HG03469 (cell line): ENCODE results near the gene RUNX1.

Experiments used
- ATAC-seq: cut with Tn5 transposase; IDR thresholded peaks from one replicate; pipeline ENCODE4 v1.9.1; 2021; ENCODE audit warnings: mild to moderate bottlenecking, moderate library complexity, moderate number of reproducible peaks; ENCODE audit not compliant: unreplicated experiment

Gene RUNX1

GRCh38 chr21:35048706-35049617 is at the start of gene RUNX1:
Gene RUNX1, minus strand, starts transcription at chr21:35049302.
- ATAC-seq, result peak; percentile 43

GRCh38 chr21:35097525-35097924 is 48.4 kb upstream of the RUNX1 start:
- ATAC-seq, result no peak

GRCh38 chr21:35096959-35097358 is 47.9 kb upstream of the RUNX1 start:
- no peak for ATAC-seq

- no peak for ATAC-seq
Measured at GRCh38 chr21:35095859-35096291, 46.8 kb upstream of the RUNX1 start.

- ATAC-seq, result no peak
Measured at GRCh38 chr21:35093514-35093913, 44.4 kb upstream of the RUNX1 start.

GRCh38 chr21:35091496-35091895 is 42.4 kb upstream of the RUNX1 start:
- ATAC-seq, result no peak

- ATAC-seq, result no peak
Measured at GRCh38 chr21:35090403-35090802, 41.3 kb upstream of the RUNX1 start.

GRCh38 chr21:35088319-35088771 is 39.2 kb upstream of the RUNX1 start:
- ATAC-seq, result no peak

GRCh38 chr21:35086357-35086756 is 37.3 kb upstream of the RUNX1 start:
- ATAC-seq, result no peak

GRCh38 chr21:35084869-35085268 is 35.8 kb upstream of the RUNX1 start:
- no peak for ATAC-seq

GRCh38 chr21:35083246-35083645 is 34.1 kb upstream of the RUNX1 start:
- no peak for ATAC-seq

GRCh38 chr21:35081861-35082260 is 32.8 kb upstream of the RUNX1 start:
- ATAC-seq, result no peak

GRCh38 chr21:35079181-35079580 is 30.1 kb upstream of the RUNX1 start:
- ATAC-seq, result no peak

GRCh38 chr21:35077975-35078374 is 28.9 kb upstream of the RUNX1 start:
- no peak for ATAC-seq

GRCh38 chr21:35077466-35077865 is 28.4 kb upstream of the RUNX1 start:
- ATAC-seq, result no peak

- ATAC-seq, result no peak
Measured at GRCh38 chr21:35075546-35075945, 26.4 kb upstream of the RUNX1 start.

GRCh38 chr21:35072960-35073359 is 23.9 kb upstream of the RUNX1 start:
- ATAC-seq, result no peak

GRCh38 chr21:35072557-35072956 is 23.5 kb upstream of the RUNX1 start:
- ATAC-seq, result no peak

- ATAC-seq, result no peak
Measured at GRCh38 chr21:35071347-35071746, 22.2 kb upstream of the RUNX1 start.

GRCh38 chr21:35070436-35070835 is 21.3 kb upstream of the RUNX1 start:
- no peak for ATAC-seq

GRCh38 chr21:35066824-35067223 is 17.7 kb upstream of the RUNX1 start:
- no peak for ATAC-seq

GRCh38 chr21:35063428-35064172 is 14.5 kb upstream of the RUNX1 start:
- no peak for ATAC-seq
